Measurements from ENCODE around the gene PNPT1. TPM values are rescaled to one million over a fixed set of nuclear protein-coding genes. Genes with fewer than 3 reads are reported as not detected.
"Not testable (repeated sequence)": the region's sequence is repeated elsewhere in the genome, so short reads cannot be mapped to it uniquely, and the experiment has no call there.

The PNPT1 gene
- total RNA-seq, 1 donor = 21.1 TPM

- H3K4me3 ChIP-seq (ENCODE audit: low read depth, low read length) = no peak overlapping the region
- no peak for TF ChIP-seq CTCF (IDR thresholded peaks at IDR 0.05; ENCODE audit: insufficient read depth, low read length)
- DNase-seq (ENCODE audit: low read depth) = no peak
Observed at GRCh38 chr2:55710025-55710424, 16.4 kb upstream of the PNPT1 start.

GRCh38 chr2:55707751-55708150, 14.1 kb upstream of the PNPT1 start:
- no peak overlapping the region for H3K4me3 ChIP-seq (ENCODE audit: low read depth, low read length)
- DNase-seq (ENCODE audit: low read depth) = no peak
- TF ChIP-seq CTCF (IDR thresholded peaks at IDR 0.05; ENCODE audit: insufficient read depth, low read length) = no peak

- not testable (repeated sequence) for H3K4me3 ChIP-seq (ENCODE audit: low read depth, low read length); DNase-seq (ENCODE audit: low read depth)
Observed at GRCh38 chr2:55706258-55706657, 12.6 kb upstream of the PNPT1 start.

GRCh38 chr2:55705027-55705653, 11.5 kb upstream of the PNPT1 start:
- H3K4me3 ChIP-seq (ENCODE audit: low read depth, low read length) = no peak overlapping the region
- DNase-seq (ENCODE audit: low read depth) = no peak
- TF ChIP-seq CTCF (IDR thresholded peaks at IDR 0.05; ENCODE audit: insufficient read depth, low read length) = no peak

- no peak for DNase-seq (ENCODE audit: low read depth)
- no peak overlapping the region for H3K4me3 ChIP-seq (ENCODE audit: low read depth, low read length)
Observed at GRCh38 chr2:55703350-55703749, 9.7 kb upstream of the PNPT1 start.

GRCh38 chr2:55692740-55693139, 904 bp downstream of the PNPT1 start:
- DNase-seq (ENCODE audit: low read depth) = not testable (repeated sequence)
- H3K4me3 ChIP-seq (ENCODE audit: low read depth, low read length) = peak overlapping the region; percentile 76

More at GRCh38 chr2:55703350-55703749, 9.7 kb upstream of the PNPT1 start:
- no peak for TF ChIP-seq CTCF (IDR thresholded peaks at IDR 0.05; ENCODE audit: insufficient read depth, low read length)

- H3K4me3 ChIP-seq (ENCODE audit: low read depth, low read length) = no peak overlapping the region
- DNase-seq (ENCODE audit: low read depth) = peak; percentile 21
- TF ChIP-seq CTCF (IDR thresholded peaks at IDR 0.05; ENCODE audit: insufficient read depth, low read length) = no peak
Observed at GRCh38 chr2:55672630-55673029, 21.0 kb downstream of the PNPT1 start.

- TF ChIP-seq CTCF (IDR thresholded peaks at IDR 0.05; ENCODE audit: insufficient read depth, low read length) = no peak
- H3K4me3 ChIP-seq (ENCODE audit: low read depth, low read length) = no peak overlapping the region
- DNase-seq (ENCODE audit: low read depth) = no peak
Observed at GRCh38 chr2:55668956-55669355, 24.7 kb downstream of the PNPT1 start.
